HEK293 (cell line): ENCODE data around the gene RRP1B.

Source experiments
- CTCF ChIA-PET: fragments of 350-600 bp; formaldehyde crosslinking; extraction: SDS; loops from one replicate; lab custom pipeline; 2021; ENCODE audit warnings: antibody characterized with exemption; lab: Yijun Ruan, JAX
- POLR2A ChIA-PET: fragments of 300-600 bp; formaldehyde crosslinking; extraction: SDS; loops from one replicate; lab custom pipeline; 2020; ENCODE audit warnings: antibody characterized with exemption, inconsistent platforms; lab: Yijun Ruan, JAX
- H3K27ac ChIP-seq: fragments of 200-500 bp; sonication (Bioruptor generic); 2 replicates; pipeline ENCODE4 v1.5.1; 2014; ENCODE audit warnings: low read depth, low read length, control low read depth, inconsistent platforms; ENCODE audit errors: extremely low read depth
- H3K36me3 ChIP-seq, 2 experiments: fragments of 200-500 bp in 1 of 2; sonication (Bioruptor generic) in 1 of 2; 1 replicate in 1 of 2; 2 replicates in 1 of 2; pipeline ENCODE4 v1.5.1; 2014 to 2017; ENCODE audit warnings: inconsistent platforms in 2 of 2, low read length in 2 of 2; ENCODE audit not compliant: control insufficient read depth in 2 of 2, insufficient read depth in 1 of 2
- H3K4me1 ChIP-seq: fragments of 200-500 bp; sonication (Bioruptor generic); 2 replicates; pipeline ENCODE4 v1.5.1; 2014; ENCODE audit warnings: mild to moderate bottlenecking, low read length, inconsistent platforms; ENCODE audit not compliant: control insufficient read depth, insufficient read depth
- H3K4me3 ChIP-seq: 2 replicates; pipeline ENCODE4 v1.5.1; 2011; ENCODE audit warnings: low read depth, mild to moderate bottlenecking, control low read depth, low read length, moderate library complexity
- H3K9me3 ChIP-seq: fragments of 200-500 bp; sonication (Bioruptor generic); 2 replicates; pipeline ENCODE4 v1.5.1; 2014; ENCODE audit warnings: low read depth, low read length, inconsistent platforms; ENCODE audit not compliant: control insufficient read depth, insufficient read depth
- BCL11B ChIP-seq: fragments of 450-650 bp; formaldehyde crosslinking; IDR thresholded peaks from 2 replicates; pipeline ENCODE4 v1.5.1; 2016; ENCODE audit warnings: low read depth, missing biosample characterization, missing genetic modification characterization
- EGR2 ChIP-seq: fragments of 450-650 bp; formaldehyde crosslinking; IDR thresholded peaks from 2 replicates; pipeline ENCODE4 v1.5.1; 2016; ENCODE audit warnings: low read depth, missing biosample characterization, missing genetic modification characterization
- GLIS1 ChIP-seq: fragments of 450-650 bp; formaldehyde crosslinking; IDR thresholded peaks from 2 replicates; pipeline ENCODE4 v1.5.1; 2016; ENCODE audit warnings: missing biosample characterization, missing genetic modification characterization
- GLIS2 ChIP-seq: fragments of 450-650 bp; formaldehyde crosslinking; IDR thresholded peaks from 2 replicates; pipeline ENCODE4 v1.5.1; 2016; ENCODE audit warnings: missing biosample characterization, missing genetic modification characterization
- KLF1 ChIP-seq: fragments of 450-650 bp; formaldehyde crosslinking; IDR thresholded peaks from 2 replicates; pipeline ENCODE4 v1.5.1; 2016; ENCODE audit warnings: missing biosample characterization, missing genetic modification characterization
- KLF9 ChIP-seq: fragments of 450-650 bp; formaldehyde crosslinking; IDR thresholded peaks from 2 replicates; pipeline ENCODE4 v1.5.1; 2016; ENCODE audit warnings: missing biosample characterization, missing genetic modification characterization, low read depth
- OSR2 ChIP-seq: fragments of 450-650 bp; formaldehyde crosslinking; IDR thresholded peaks from 2 replicates; pipeline ENCODE4 v1.5.1; 2016; ENCODE audit warnings: missing biosample characterization, missing genetic modification characterization
- SP7 ChIP-seq: fragments of 450-650 bp; formaldehyde crosslinking; IDR thresholded peaks from 2 replicates; pipeline ENCODE4 v1.5.1; 2016; ENCODE audit warnings: missing biosample characterization, missing genetic modification characterization
- TCF7L2 ChIP-seq: IDR thresholded peaks from 2 replicates; pipeline ENCODE4 v1.6.1; 2011; ENCODE audit warnings: low read depth, mild to moderate bottlenecking, inconsistent platforms, low read length, moderate library complexity, borderline replicate concordance
- ZBTB8A ChIP-seq: fragments of 450-650 bp; formaldehyde crosslinking; IDR thresholded peaks from 2 replicates; pipeline ENCODE4 v1.5.1; 2016; ENCODE audit warnings: missing biosample characterization, missing genetic modification characterization
- ZFHX2 ChIP-seq: fragments of 450-650 bp; formaldehyde crosslinking; conservative IDR thresholded peaks from 2 replicates; pipeline ENCODE4 v1.5.1; 2016; ENCODE audit warnings: missing biosample characterization, missing genetic modification characterization
- ZIC2 ChIP-seq: fragments of 450-650 bp; formaldehyde crosslinking; IDR thresholded peaks from 2 replicates; pipeline ENCODE4 v1.5.1; 2016; ENCODE audit warnings: missing biosample characterization, missing genetic modification characterization
- ZNF169 ChIP-seq: fragments of 450-650 bp; formaldehyde crosslinking; IDR thresholded peaks from 2 replicates; pipeline ENCODE4 v1.5.1; 2016; ENCODE audit warnings: missing biosample characterization, missing genetic modification characterization
- ZNF2 ChIP-seq: fragments of 450-650 bp; formaldehyde crosslinking; IDR thresholded peaks from 2 replicates; pipeline ENCODE4 v1.5.1; 2016; ENCODE audit warnings: missing biosample characterization, missing genetic modification characterization
- ZNF473 ChIP-seq: fragments of 450-650 bp; formaldehyde crosslinking; IDR thresholded peaks from 2 replicates; pipeline ENCODE4 v1.5.1; 2017; ENCODE audit warnings: missing biosample characterization, missing genetic modification characterization
- ZNF785 ChIP-seq: fragments of 450-650 bp; formaldehyde crosslinking; IDR thresholded peaks from 2 replicates; pipeline ENCODE4 v1.5.1; 2016; ENCODE audit warnings: missing biosample characterization, missing genetic modification characterization
- TF ChIP-seq, protein P1 (sequence below): fragments of 450-650 bp; formaldehyde crosslinking; IDR thresholded peaks from 2 replicates; pipeline ENCODE4 v1.5.1; 2016; ENCODE audit warnings: missing biosample characterization, missing genetic modification characterization
- TF ChIP-seq, protein P2 (sequence below): fragments of 450-650 bp; formaldehyde crosslinking; IDR thresholded peaks from 2 replicates; pipeline ENCODE4 v1.5.1; 2016; ENCODE audit warnings: missing biosample characterization, missing genetic modification characterization
- TF ChIP-seq, protein P3 (sequence below): fragments of 450-650 bp; formaldehyde crosslinking; IDR thresholded peaks from 2 replicates; pipeline ENCODE4 v1.5.1; 2016; ENCODE audit warnings: missing biosample characterization, missing genetic modification characterization

RRP1B gene

GRCh38 chr21:43733529-43734071, 74.2 kb downstream of the RRP1B start:
- H3K36me3 ChIP-seq = peaks cover 0 to 36% of the 10 kb centered on the region in 2 experiments; a peak in 2 of 3 replicates
- peaks cover 6% of the 10 kb centered on the region; the same call in 1 of the 2 replicates for H3K4me1 ChIP-seq
- no peak overlapping the region for H3K4me3 ChIP-seq
- no peaks in the 10 kb centered on the region for H3K9me3 ChIP-seq
- ChIA-PET POLR2A (interaction anchor here (1.0 kb wide), 1 partner anchor 9 kb away, joined by 3 read pairs; no protein-coding TSS in a partner anchor), CTCF (no interaction called here)
- peak; percentile 15 for TF ChIP-seq KLF1 (tag by site-specific recombination)
- TF ChIP-seq, protein P1, sequence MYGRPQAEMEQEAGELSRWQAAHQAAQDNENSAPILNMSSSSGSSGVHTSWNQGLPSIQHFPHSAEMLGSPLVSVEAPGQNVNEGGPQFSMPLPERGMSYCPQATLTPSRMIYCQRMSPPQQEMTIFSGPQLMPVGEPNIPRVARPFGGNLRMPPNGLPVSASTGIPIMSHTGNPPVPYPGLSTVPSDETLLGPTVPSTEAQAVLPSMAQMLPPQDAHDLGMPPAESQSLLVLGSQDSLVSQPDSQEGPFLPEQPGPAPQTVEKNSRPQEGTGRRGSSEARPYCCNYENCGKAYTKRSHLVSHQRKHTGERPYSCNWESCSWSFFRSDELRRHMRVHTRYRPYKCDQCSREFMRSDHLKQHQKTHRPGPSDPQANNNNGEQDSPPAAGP = peak; percentile 98
- 0 out of 2 replicates have a peak, but pooled peaks have one; percentile 13 for TF ChIP-seq GLIS2 (tag by site-specific recombination)
- no peak for TF ChIP-seq BCL11B (tag by site-specific recombination)
- peak; percentile 66 for TF ChIP-seq OSR2 (tag by site-specific recombination)
- peak; percentile 99 for TF ChIP-seq GLIS1 (tag by site-specific recombination)
- no peak for TF ChIP-seq KLF9 (tag by site-specific recombination)
- TF ChIP-seq, protein P2, sequence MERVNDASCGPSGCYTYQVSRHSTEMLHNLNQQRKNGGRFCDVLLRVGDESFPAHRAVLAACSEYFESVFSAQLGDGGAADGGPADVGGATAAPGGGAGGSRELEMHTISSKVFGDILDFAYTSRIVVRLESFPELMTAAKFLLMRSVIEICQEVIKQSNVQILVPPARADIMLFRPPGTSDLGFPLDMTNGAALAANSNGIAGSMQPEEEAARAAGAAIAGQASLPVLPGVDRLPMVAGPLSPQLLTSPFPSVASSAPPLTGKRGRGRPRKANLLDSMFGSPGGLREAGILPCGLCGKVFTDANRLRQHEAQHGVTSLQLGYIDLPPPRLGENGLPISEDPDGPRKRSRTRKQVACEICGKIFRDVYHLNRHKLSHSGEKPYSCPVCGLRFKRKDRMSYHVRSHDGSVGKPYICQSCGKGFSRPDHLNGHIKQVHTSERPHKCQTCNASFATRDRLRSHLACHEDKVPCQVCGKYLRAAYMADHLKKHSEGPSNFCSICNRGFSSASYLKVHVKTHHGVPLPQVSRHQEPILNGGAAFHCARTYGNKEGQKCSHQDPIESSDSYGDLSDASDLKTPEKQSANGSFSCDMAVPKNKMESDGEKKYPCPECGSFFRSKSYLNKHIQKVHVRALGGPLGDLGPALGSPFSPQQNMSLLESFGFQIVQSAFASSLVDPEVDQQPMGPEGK (tag by site-specific recombination) = peak; percentile 25; the same call in 1 of the 2 replicates
- no peak for TF ChIP-seq TCF7L2
- peak; percentile 44; the same call in 1 of the 2 replicates for TF ChIP-seq SP7 (tag by site-specific recombination)
- no peak for TF ChIP-seq ZNF473 (tag by site-specific recombination)
- TF ChIP-seq ZBTB8A (tag by site-specific recombination) = peak; percentile 40; the same call in 1 of the 2 replicates
- peak; percentile 98 for TF ChIP-seq ZIC2 (tag by site-specific recombination)
- TF ChIP-seq ZFHX2 (tag by site-specific recombination) = peak; percentile 94
- no peak for TF ChIP-seq ZNF2 (tag by site-specific recombination)
- no peak for TF ChIP-seq ZNF169
- TF ChIP-seq, protein P3, sequence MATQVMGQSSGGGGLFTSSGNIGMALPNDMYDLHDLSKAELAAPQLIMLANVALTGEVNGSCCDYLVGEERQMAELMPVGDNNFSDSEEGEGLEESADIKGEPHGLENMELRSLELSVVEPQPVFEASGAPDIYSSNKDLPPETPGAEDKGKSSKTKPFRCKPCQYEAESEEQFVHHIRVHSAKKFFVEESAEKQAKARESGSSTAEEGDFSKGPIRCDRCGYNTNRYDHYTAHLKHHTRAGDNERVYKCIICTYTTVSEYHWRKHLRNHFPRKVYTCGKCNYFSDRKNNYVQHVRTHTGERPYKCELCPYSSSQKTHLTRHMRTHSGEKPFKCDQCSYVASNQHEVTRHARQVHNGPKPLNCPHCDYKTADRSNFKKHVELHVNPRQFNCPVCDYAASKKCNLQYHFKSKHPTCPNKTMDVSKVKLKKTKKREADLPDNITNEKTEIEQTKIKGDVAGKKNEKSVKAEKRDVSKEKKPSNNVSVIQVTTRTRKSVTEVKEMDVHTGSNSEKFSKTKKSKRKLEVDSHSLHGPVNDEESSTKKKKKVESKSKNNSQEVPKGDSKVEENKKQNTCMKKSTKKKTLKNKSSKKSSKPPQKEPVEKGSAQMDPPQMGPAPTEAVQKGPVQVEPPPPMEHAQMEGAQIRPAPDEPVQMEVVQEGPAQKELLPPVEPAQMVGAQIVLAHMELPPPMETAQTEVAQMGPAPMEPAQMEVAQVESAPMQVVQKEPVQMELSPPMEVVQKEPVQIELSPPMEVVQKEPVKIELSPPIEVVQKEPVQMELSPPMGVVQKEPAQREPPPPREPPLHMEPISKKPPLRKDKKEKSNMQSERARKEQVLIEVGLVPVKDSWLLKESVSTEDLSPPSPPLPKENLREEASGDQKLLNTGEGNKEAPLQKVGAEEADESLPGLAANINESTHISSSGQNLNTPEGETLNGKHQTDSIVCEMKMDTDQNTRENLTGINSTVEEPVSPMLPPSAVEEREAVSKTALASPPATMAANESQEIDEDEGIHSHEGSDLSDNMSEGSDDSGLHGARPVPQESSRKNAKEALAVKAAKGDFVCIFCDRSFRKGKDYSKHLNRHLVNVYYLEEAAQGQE = no peak
- TF ChIP-seq EGR2 (tag by site-specific recombination) = peak; percentile 96
- no peak for TF ChIP-seq ZNF785 (tag by site-specific recombination)
- no peak overlapping the region for H3K27ac ChIP-seq
